Loucy (cell line): ENCODE measurements around the gene SLC30A7.

Source experiments
- H2AFZ ChIP-seq: fragments of 200-600 bp; sonication (generic); 2 replicates; pipeline ENCODE4 v1.6.0; 2016; ENCODE audit warnings: antibody characterized with exemption, mild to moderate bottlenecking, low read length, moderate library complexity
- H3F3A ChIP-seq: fragments of 200-600 bp; 2 replicates; pipeline ENCODE4 v1.6.0; 2016; ENCODE audit warnings: antibody characterized with exemption, low read depth, mild to moderate bottlenecking
- H3K27me3 ChIP-seq: fragments of 200-600 bp; sonication (generic); 2 replicates; pipeline ENCODE4 v1.6.1; 2014; ENCODE audit warnings: low read length, mild to moderate bottlenecking; ENCODE audit not compliant: insufficient read depth, poor library complexity, severe bottlenecking
- H3K36me3 ChIP-seq: fragments of 200-600 bp; sonication (generic); 2 replicates; pipeline ENCODE4 v1.6.1; 2016; ENCODE audit warnings: low read length; ENCODE audit not compliant: insufficient read depth
- H3K4me1 ChIP-seq: fragments of 200-600 bp; sonication (generic); 2 replicates; pipeline ENCODE4 v1.5.1; 2014; ENCODE audit warnings: low read length, mild to moderate bottlenecking; ENCODE audit not compliant: insufficient read depth, poor library complexity, severe bottlenecking
- H3K4me2 ChIP-seq: fragments of 200-600 bp; sonication (generic); 2 replicates; pipeline ENCODE4 v1.6.0; 2014; ENCODE audit warnings: antibody characterized with exemption, low read length, low read depth, mild to moderate bottlenecking; ENCODE audit not compliant: poor library complexity, severe bottlenecking
- H3K4me3 ChIP-seq: fragments of 200-600 bp; sonication (generic); 2 replicates; pipeline ENCODE4 v1.5.1; 2014; ENCODE audit warnings: low read length, mild to moderate bottlenecking, mixed read lengths; ENCODE audit not compliant: poor library complexity, severe bottlenecking
- H3K79me2 ChIP-seq: fragments of 200-600 bp; sonication (generic); 2 replicates; pipeline ENCODE4 v1.6.1; 2014; ENCODE audit warnings: low read length; ENCODE audit not compliant: insufficient read depth
- H3K9ac ChIP-seq: fragments of 200-600 bp; sonication (generic); 2 replicates; pipeline ENCODE4 v1.6.0; 2014; ENCODE audit warnings: mild to moderate bottlenecking, low read depth, low read length, moderate library complexity; ENCODE audit not compliant: poor library complexity, severe bottlenecking
- H3K9me2 ChIP-seq: fragments of 200-600 bp; sonication (generic); replicated peaks from 2 replicates; pipeline ENCODE4 v1.6.1; 2016; ENCODE audit warnings: low read depth, low read length, mixed read lengths
- H3K9me3 ChIP-seq: fragments of 200-600 bp; sonication (generic); 2 replicates; pipeline ENCODE4 v1.6.1; 2014; ENCODE audit warnings: mild to moderate bottlenecking, antibody characterized with exemption, low read length, low read depth; ENCODE audit not compliant: insufficient read depth
- H4K20me1 ChIP-seq: fragments of 200-600 bp; sonication (generic); 2 replicates; pipeline ENCODE4 v1.6.0; 2014; ENCODE audit warnings: antibody characterized with exemption, low read length, mild to moderate bottlenecking; ENCODE audit not compliant: insufficient read depth, poor library complexity, severe bottlenecking
- CTCF ChIP-seq: fragments of 200-600 bp; sonication (generic); conservative IDR thresholded peaks from 2 replicates; pipeline ENCODE4 v1.5.1; 2014; ENCODE audit warnings: mild to moderate bottlenecking, antibody characterized with exemption, low read length
- EZH2phosphoT487 ChIP-seq: fragments of 200-600 bp; IDR thresholded peaks from 2 replicates; pipeline ENCODE4 v1.6.1; 2018; ENCODE audit warnings: antibody characterized with exemption, mild to moderate bottlenecking, moderate library complexity, borderline replicate concordance

The SLC30A7 gene

GRCh38 chr1:100875228-100875627, 20.7 kb upstream of the SLC30A7 start:
- Histone ChIP-seq H3K27me3 (no peaks in the 10 kb centered on the region), H3K9me3 (no peaks in the 10 kb centered on the region), H3K4me1 (peaks cover 10% of the 10 kb centered on the region), H4K20me1 (no peaks in the 10 kb centered on the region), H3K9me2 (no peaks in the 10 kb centered on the region), H3F3A (no peaks in the 10 kb centered on the region), H3K4me2 (no peak overlapping the region), H3K79me2 (no peaks in the 10 kb centered on the region), H3K4me3 (no peak overlapping the region), H3K36me3 (no peaks in the 10 kb centered on the region), H3K9ac (no peak overlapping the region), H2AFZ (no peak overlapping the region)
- TF ChIP-seq CTCF: no peak
- no peak for TF ChIP-seq EZH2phosphoT487

GRCh38 chr1:100876291-100876690, 19.6 kb upstream of the SLC30A7 start:
- Histone ChIP-seq H3F3A (no peaks in the 10 kb centered on the region), H3K9me3 (no peaks in the 10 kb centered on the region)

GRCh38 chr1:100879422-100879821, 16.5 kb upstream of the SLC30A7 start:
- Histone ChIP-seq H3K9ac (no peak overlapping the region), H3K9me3 (no peaks in the 10 kb centered on the region), H3K36me3 (no peaks in the 10 kb centered on the region), H2AFZ (no peak overlapping the region), H3K79me2 (no peaks in the 10 kb centered on the region), H3K9me2 (no peaks in the 10 kb centered on the region), H3K4me1 (no peaks in the 10 kb centered on the region), H3F3A (no peaks in the 10 kb centered on the region), H3K4me3 (no peak overlapping the region), H4K20me1 (no peaks in the 10 kb centered on the region), H3K27me3 (no peaks in the 10 kb centered on the region), H3K4me2 (no peak overlapping the region)
- no peak for TF ChIP-seq CTCF
- TF ChIP-seq EZH2phosphoT487: no peak

More at GRCh38 chr1:100876291-100876690, 19.6 kb upstream of the SLC30A7 start:
- Histone ChIP-seq H3K36me3 (no peaks in the 10 kb centered on the region), H3K79me2 (no peaks in the 10 kb centered on the region), H3K27me3 (no peaks in the 10 kb centered on the region), H4K20me1 (no peaks in the 10 kb centered on the region), H3K9me2 (no peaks in the 10 kb centered on the region), H2AFZ (no peak overlapping the region), H3K9ac (no peak overlapping the region), H3K4me2 (no peak overlapping the region), H3K4me3 (no peak overlapping the region), H3K4me1 (peaks cover 2% of the 10 kb centered on the region)
- TF ChIP-seq EZH2phosphoT487: no peak

- Histone ChIP-seq H3K79me2 (no peaks in the 10 kb centered on the region), H3K36me3 (no peaks in the 10 kb centered on the region), H3F3A (no peaks in the 10 kb centered on the region), H3K9me3 (no peaks in the 10 kb centered on the region), H3K4me2 (no peak overlapping the region), H2AFZ (no peak overlapping the region), H3K4me3 (no peak overlapping the region), H3K27me3 (no peaks in the 10 kb centered on the region), H3K9ac (no peak overlapping the region), H3K4me1 (no peaks in the 10 kb centered on the region), H3K9me2 (no peaks in the 10 kb centered on the region), H4K20me1 (no peaks in the 10 kb centered on the region)
- TF ChIP-seq CTCF (no peak), EZH2phosphoT487 (no peak)
These were observed 14.2 kb upstream of the SLC30A7 start for GRCh38 chr1:100881687-100882086.
